Measurements from ENCODE around the gene MPST.
"Not testable (repeated sequence)": the region's sequence is repeated elsewhere in the genome, so short reads cannot be mapped to it uniquely, and the experiment has no call there.

MPST gene

GRCh38 chr22:36981247-36981775, 38.2 kb upstream of the MPST start:
- TF ChIP-seq, protein P1, sequence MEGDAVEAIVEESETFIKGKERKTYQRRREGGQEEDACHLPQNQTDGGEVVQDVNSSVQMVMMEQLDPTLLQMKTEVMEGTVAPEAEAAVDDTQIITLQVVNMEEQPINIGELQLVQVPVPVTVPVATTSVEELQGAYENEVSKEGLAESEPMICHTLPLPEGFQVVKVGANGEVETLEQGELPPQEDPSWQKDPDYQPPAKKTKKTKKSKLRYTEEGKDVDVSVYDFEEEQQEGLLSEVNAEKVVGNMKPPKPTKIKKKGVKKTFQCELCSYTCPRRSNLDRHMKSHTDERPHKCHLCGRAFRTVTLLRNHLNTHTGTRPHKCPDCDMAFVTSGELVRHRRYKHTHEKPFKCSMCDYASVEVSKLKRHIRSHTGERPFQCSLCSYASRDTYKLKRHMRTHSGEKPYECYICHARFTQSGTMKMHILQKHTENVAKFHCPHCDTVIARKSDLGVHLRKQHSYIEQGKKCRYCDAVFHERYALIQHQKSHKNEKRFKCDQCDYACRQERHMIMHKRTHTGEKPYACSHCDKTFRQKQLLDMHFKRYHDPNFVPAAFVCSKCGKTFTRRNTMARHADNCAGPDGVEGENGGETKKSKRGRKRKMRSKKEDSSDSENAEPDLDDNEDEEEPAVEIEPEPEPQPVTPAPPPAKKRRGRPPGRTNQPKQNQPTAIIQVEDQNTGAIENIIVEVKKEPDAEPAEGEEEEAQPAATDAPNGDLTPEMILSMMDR (conservative IDR thresholded peaks at IDR 0.05), result no peak

DNA sequence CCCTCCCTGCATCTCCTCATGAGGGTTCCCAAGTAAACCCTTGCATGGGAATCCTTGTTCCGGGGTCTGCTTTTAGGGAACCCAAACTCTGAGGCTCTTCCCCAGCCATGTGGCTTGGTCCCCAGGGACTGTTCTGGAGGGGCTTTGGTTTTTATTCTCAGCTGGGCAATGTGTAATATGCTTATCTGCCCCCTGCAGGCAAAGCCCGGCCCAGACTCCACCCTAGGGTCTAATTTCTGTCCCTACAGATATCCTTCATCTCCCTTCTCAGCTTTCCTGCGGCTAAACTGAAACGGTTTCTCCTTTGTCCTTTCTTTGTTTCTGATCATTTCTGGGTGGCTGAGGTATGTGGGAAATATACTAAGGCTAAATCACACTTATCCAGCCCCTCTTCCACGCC, 37.4 kb upstream of the MPST start:
- H3K27ac ChIP-seq, result no peak overlapping the region
- TF ChIP-seq, protein P1 (conservative IDR thresholded peaks at IDR 0.05), result no peak

More at GRCh38 chr22:36981247-36981775, 38.2 kb upstream of the MPST start:
- no peak overlapping the region for H3K27ac ChIP-seq

DNA sequence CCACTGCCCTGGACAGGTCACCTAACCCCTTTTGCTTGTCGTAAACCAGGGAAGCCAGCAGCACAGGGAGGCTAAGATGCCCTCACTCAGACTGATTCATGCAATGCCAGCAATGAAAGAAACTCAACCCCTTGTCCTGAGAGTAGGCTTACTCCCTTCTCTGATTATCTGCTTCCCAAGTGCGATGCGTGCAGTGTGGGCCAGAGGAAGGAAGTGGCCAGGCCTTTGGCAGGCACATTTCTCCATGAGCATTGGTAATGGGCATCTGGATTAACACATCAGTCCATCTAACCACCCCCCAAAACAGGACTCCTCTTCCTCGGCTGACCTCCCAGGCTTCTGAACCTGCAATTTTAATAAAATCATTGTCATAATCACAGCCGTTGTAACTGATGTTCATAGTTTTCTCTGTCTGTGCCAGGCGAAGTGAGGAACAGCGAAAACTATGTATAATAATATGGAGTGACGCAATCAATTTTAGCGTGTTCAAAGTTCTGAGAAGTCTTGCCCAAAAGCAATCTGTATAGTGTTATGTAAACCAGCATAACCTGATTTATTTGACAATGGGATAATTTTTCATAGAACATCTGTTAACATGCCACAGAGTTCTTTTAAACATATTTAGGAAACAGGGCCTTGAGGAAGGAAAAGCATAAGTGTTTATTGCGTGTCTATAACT, 34.2 kb upstream of the MPST start:
- no peak overlapping the region for H3K27ac ChIP-seq
- TF ChIP-seq, protein P1 (conservative IDR thresholded peaks at IDR 0.05), result no peak

- no peak overlapping the region for H3K27ac ChIP-seq
- TF ChIP-seq, protein P1 (conservative IDR thresholded peaks at IDR 0.05), result peak; percentile 62
These were observed 33.2 kb upstream of the MPST start for GRCh38 chr22:36986242-36986821.

DNA sequence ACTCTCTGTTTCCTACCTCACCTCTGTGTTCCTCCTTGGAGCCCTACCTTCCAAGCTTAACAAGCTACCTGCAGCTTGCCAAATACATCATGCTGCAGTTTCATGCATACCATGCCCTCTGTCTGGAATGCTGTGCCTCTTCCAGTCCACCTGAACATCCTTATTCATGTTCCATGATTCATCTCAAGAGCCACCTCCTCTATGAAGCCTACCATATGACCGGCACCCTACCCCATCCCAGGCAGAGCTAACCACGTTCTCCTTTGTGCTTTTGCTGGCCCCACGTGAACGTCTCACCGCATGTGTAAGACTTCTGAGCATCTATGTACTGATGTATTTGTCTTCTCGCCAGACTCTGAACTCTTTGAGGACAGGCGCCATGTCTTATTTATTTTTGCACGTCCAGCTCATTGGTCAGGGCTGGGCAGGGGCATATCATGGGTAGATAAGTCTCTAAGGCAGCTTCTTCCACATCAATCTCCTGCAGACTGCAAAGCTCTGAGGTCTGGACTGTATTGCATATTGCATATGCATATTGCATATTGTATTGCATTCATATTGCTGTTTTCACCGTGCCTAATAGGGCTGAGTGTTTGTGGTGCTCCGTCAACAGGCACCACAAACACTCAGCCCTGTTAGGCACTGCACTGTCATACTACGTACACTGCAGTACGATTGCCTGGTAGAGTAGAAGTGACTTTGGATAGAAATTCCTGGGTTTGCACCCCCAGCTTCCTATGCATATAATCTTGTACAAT, 31.3 kb upstream of the MPST start:
- TF ChIP-seq, protein P1 (conservative IDR thresholded peaks at IDR 0.05), result no peak
- no peak overlapping the region for H3K27ac ChIP-seq

DNA sequence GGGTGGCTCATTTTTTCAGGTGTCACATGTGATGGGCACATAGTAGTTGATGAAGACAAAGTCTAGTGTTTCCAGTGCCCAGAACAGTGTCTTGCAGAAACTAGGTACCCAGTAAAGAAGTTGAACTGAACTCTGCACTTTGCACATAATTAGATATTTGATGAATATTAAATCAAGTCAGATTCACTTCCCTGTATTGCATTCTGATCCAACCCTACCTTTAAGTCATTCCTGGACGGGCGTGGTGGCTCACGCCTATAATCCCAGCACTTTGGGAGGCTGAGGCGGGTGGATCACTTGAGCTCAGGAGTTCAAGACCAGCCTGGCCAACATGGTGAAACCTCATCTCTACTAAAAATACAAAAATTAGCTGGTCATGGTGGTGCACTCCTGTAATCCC, 30.5 kb upstream of the MPST start:
- not testable (repeated sequence) for H3K27ac ChIP-seq

- H3K27ac ChIP-seq, result no peak overlapping the region
- TF ChIP-seq, protein P1 (conservative IDR thresholded peaks at IDR 0.05), result no peak
These were observed 29.1 kb upstream of the MPST start for GRCh38 chr22:36990457-36990856.

Measured in VCaP (cell line).